ENCODE results near the gene APOA1.

Gene APOA1

GRCh38 chr11:116870054-116870453 is 32.6 kb upstream of the APOA1 start:
- TF ChIP-seq POLR2AphosphoS5 (IDR thresholded peaks at IDR 0.05; ENCODE audit: low read depth) = peak; percentile 77
- no peak for TF ChIP-seq REST (IDR thresholded peaks at IDR 0.05; ENCODE audit: insufficient replicate concordance, low read depth)
- DNase-seq (ENCODE audit: low read depth in 1 of 2, low spot score in 1 of 2) = peak in 1 of 2 experiments; percentile 70
- Histone ChIP-seq H3K27me3 (ENCODE audit: insufficient read depth, poor library complexity, severe bottlenecking) (no peaks in the 10 kb centered on the region), H3K4me3 (replicated peaks; ENCODE audit: insufficient read depth, low read length) (no peak overlapping the region), H3K27ac (replicated peaks) (peak overlapping the region; percentile 52)

GRCh38 chr11:116869610-116870009 is 32.2 kb upstream of the APOA1 start:
- H3K27me3 ChIP-seq (ENCODE audit: insufficient read depth, poor library complexity, severe bottlenecking) = no peaks in the 10 kb centered on the region
- no peak for DNase-seq (ENCODE audit: low read depth in 1 of 2, low spot score in 1 of 2)
- H3K4me3 ChIP-seq (replicated peaks; ENCODE audit: insufficient read depth, low read length) = no peak overlapping the region
- peak overlapping the region; percentile 52 for H3K27ac ChIP-seq (replicated peaks)
- no peak for TF ChIP-seq POLR2AphosphoS5 (IDR thresholded peaks at IDR 0.05; ENCODE audit: low read depth)
- no peak for TF ChIP-seq CTCF (IDR thresholded peaks at IDR 0.05; ENCODE audit: insufficient read depth, low read length)
- no peak for TF ChIP-seq GABPA (IDR thresholded peaks at IDR 0.05; ENCODE audit: low read depth)
- TF ChIP-seq REST (IDR thresholded peaks at IDR 0.05; ENCODE audit: insufficient replicate concordance, low read depth) = no peak

- TF ChIP-seq POLR2AphosphoS5 (IDR thresholded peaks at IDR 0.05; ENCODE audit: low read depth) (no peak), GABPA (IDR thresholded peaks at IDR 0.05; ENCODE audit: low read depth) (no peak), REST (IDR thresholded peaks at IDR 0.05; ENCODE audit: insufficient replicate concordance, low read depth) (no peak), CTCF (IDR thresholded peaks at IDR 0.05; ENCODE audit: insufficient read depth, low read length) (no peak), SPI1 (IDR thresholded peaks at IDR 0.05; ENCODE audit: borderline replicate concordance, low read depth) (no peak)
- no peak overlapping the region for H3K27ac ChIP-seq (replicated peaks)
- no peak for DNase-seq (ENCODE audit: low read depth in 1 of 2, low spot score in 1 of 2)
- no peaks in the 10 kb centered on the region for H3K27me3 ChIP-seq (ENCODE audit: insufficient read depth, poor library complexity, severe bottlenecking)
- no peak overlapping the region for H3K4me3 ChIP-seq (replicated peaks; ENCODE audit: insufficient read depth, low read length)
Observed at GRCh38 chr11:116868066-116868465, 30.6 kb upstream of the APOA1 start.

GRCh38 chr11:116867619-116868018 is 30.2 kb upstream of the APOA1 start:
- TF ChIP-seq POLR2AphosphoS5 (IDR thresholded peaks at IDR 0.05; ENCODE audit: low read depth) (no peak), CTCF (IDR thresholded peaks at IDR 0.05; ENCODE audit: insufficient read depth, low read length) (no peak), REST (IDR thresholded peaks at IDR 0.05; ENCODE audit: insufficient replicate concordance, low read depth) (no peak), GABPA (IDR thresholded peaks at IDR 0.05; ENCODE audit: low read depth) (no peak)
- no peak for DNase-seq (ENCODE audit: low read depth in 1 of 2, low spot score in 1 of 2)

More at GRCh38 chr11:116867619-116868018, 30.2 kb upstream of the APOA1 start:
- H3K27me3 ChIP-seq (ENCODE audit: insufficient read depth, poor library complexity, severe bottlenecking) = no peaks in the 10 kb centered on the region
- no peak overlapping the region for H3K4me3 ChIP-seq (replicated peaks; ENCODE audit: insufficient read depth, low read length)
- no peak overlapping the region for H3K27ac ChIP-seq (replicated peaks)

Data from HL-60 (cell line).